ENCODE measurements around the gene FLG2. TPM values are rescaled to one million over a fixed set of nuclear protein-coding genes. Genes with fewer than 3 reads are reported as not detected.
"Not testable (repeated sequence)": the region's sequence is repeated elsewhere in the genome, so short reads cannot be mapped to it uniquely, and the experiment has no call there.

Gene FLG2
- total and polyA plus RNA-seq, 3 experiments from 2014 or later: not detected

DNA sequence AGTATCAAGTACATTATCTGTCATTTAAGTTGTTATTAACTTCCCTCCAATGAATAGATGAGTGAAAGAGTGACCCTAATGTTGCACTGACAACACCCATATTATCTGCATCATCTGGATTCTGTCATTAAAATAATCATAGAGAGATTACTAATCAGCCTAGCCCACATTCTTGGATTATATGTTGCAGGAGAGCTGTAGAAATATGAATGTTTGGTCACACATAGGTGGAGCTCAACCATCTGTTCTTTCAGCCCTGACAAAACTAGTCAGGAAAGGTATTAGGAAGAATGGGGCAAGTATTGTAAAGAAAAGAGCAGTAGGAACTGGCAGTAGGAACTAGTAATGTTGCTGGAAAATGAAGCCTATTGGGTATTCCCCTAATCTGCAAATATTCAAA, 15.4 kb downstream of the FLG2 start:
- no peak overlapping the region for H3K27ac ChIP-seq (ENCODE audit: low read depth, low read length)
- Mint-ChIP-seq H3K36me3 (no peaks in the 10 kb centered on the region), H3K27me3 (peaks cover under 1 to 29% of the 10 kb centered on the region in 2 donors), H3K9me3 (no peaks in the 10 kb centered on the region), H3K4me1 (no peaks in the 10 kb centered on the region), H3K27ac (no peak overlapping the region), H3K4me3 (no peak overlapping the region)
- CTCF ChIA-PET: no interaction called here
- no peak for DNase-seq
- H3K4me1 ChIP-seq (ENCODE audit: insufficient read depth, low read length): no peaks in the 10 kb centered on the region
- H3K36me3 ChIP-seq (ENCODE audit: insufficient read depth, low read length): no peaks in the 10 kb centered on the region
- POLR2A ChIA-PET: no interaction called here
- no peaks in the 10 kb centered on the region for H3K27me3 ChIP-seq (ENCODE audit: insufficient read depth, low read length, poor library complexity, severe bottlenecking)
- no peaks in the 10 kb centered on the region for H3K9me3 ChIP-seq (ENCODE audit: low read length)
- no peak overlapping the region for H3K4me3 ChIP-seq (ENCODE audit: low read length)

DNA sequence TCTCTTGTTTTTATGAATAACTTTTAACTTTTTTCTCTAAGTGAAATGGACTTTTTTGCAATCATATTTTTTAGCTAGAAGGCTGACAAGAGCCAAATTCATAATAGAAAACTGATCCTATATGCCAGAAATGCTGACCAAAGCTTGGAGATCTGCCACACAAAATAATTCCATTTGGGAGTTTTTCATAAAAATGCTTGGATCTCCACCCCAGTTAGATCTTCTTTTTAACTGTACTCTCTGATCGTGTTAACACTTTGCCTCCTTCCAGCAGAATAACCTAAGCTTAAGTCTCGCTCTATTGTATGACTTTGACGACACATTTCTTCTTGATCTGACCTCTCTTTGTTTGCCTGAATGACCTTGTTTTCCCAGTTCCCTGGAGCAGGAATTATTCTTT, 16.8 kb downstream of the FLG2 start:
- Histone ChIP-seq H3K4me1 (ENCODE audit: insufficient read depth, low read length) (no peaks in the 10 kb centered on the region), H3K9me3 (ENCODE audit: low read length) (no peaks in the 10 kb centered on the region), H3K27ac (ENCODE audit: low read depth, low read length) (no peak overlapping the region), H3K4me3 (ENCODE audit: low read length) (no peak overlapping the region), H3K36me3 (ENCODE audit: insufficient read depth, low read length) (no peaks in the 10 kb centered on the region), H3K27me3 (ENCODE audit: insufficient read depth, low read length, poor library complexity, severe bottlenecking) (no peaks in the 10 kb centered on the region)
- POLR2A ChIA-PET: no interaction called here
- no peaks in the 10 kb centered on the region for H3K9me3 Mint-ChIP-seq
- no peak for DNase-seq
- H3K4me1 Mint-ChIP-seq: no peaks in the 10 kb centered on the region
- H3K27me3 Mint-ChIP-seq: peaks cover 1 to 35% of the 10 kb centered on the region in 2 donors
- CTCF ChIA-PET: no interaction called here
- H3K36me3 Mint-ChIP-seq: no peaks in the 10 kb centered on the region
- H3K4me3 Mint-ChIP-seq: no peak overlapping the region
- no peak overlapping the region for H3K27ac Mint-ChIP-seq

DNA sequence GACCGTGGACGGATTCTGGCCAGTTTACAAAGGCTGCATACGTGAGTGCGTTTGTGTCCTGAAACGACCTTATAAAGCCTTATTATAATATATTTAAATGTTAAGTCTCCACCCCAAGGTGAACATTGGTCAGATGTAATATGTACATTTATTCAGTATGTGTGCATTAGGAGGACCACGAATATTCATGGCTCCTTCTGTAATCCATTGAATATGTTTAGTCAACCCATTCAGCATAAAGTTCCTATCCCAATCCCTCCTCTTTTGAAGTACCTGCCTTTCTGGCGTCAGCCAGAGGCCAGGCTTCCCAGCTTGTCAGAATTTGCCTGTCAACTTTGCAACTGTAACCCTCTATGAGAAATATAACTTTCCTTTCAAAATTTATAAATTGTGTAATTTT, 24.4 kb downstream of the FLG2 start:
- ChIA-PET CTCF (interaction anchor here (1.0 kb wide), 1 partner anchor 12 kb away, joined by 3 read pairs; no protein-coding TSS in a partner anchor), POLR2A (no interaction called here)
- H3K36me3 Mint-ChIP-seq: no peaks in the 10 kb centered on the region
- no peak overlapping the region for H3K27ac Mint-ChIP-seq
- H3K4me1 Mint-ChIP-seq: no peaks in the 10 kb centered on the region
- Histone ChIP-seq H3K4me3 (ENCODE audit: low read length) (no peak overlapping the region), H3K27me3 (ENCODE audit: insufficient read depth, low read length, poor library complexity, severe bottlenecking) (no peaks in the 10 kb centered on the region), H3K9me3 (ENCODE audit: low read length) (no peaks in the 10 kb centered on the region), H3K4me1 (ENCODE audit: insufficient read depth, low read length) (no peaks in the 10 kb centered on the region), H3K27ac (ENCODE audit: low read depth, low read length) (no peak overlapping the region), H3K36me3 (ENCODE audit: insufficient read depth, low read length) (no peaks in the 10 kb centered on the region)
- DNase-seq: no peak
- no peak overlapping the region for H3K4me3 Mint-ChIP-seq
- H3K27me3 Mint-ChIP-seq: peaks cover 5 to 30% of the 10 kb centered on the region in 2 donors
- no peaks in the 10 kb centered on the region for H3K9me3 Mint-ChIP-seq

DNA sequence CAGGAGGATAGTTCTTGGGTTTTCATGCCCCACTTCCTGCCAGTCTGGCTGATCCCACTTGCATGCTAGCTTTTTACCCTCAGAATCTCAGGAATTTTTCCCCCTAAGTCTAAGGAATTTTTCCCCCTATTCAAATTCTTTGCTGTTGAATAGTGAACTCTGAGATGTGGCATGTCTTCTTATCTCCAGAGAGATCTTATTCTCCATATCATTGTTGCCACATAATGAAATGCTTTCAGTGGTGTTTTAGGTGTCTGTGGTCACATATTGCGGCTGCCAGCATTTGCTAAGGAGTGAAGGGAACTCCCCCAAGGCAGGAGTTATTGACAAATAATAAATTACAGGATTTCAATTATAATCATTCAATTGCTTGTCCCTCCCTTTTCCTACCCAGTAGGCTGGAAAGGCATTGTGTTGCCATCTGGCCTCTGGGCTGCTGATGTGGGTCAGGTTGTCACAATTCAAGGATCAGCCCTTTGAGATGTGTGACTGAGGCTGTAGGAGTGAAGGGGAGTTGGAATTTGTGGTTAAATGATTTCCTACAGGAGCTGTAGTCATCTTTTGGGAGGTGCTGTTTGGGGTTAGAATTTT, 30.9 kb downstream of the FLG2 start:
- Histone ChIP-seq H3K27ac (ENCODE audit: low read depth, low read length) (no peak overlapping the region), H3K9me3 (ENCODE audit: low read length) (no peaks in the 10 kb centered on the region), H3K4me3 (ENCODE audit: low read length) (no peak overlapping the region), H3K36me3 (ENCODE audit: insufficient read depth, low read length) (no peaks in the 10 kb centered on the region), H3K27me3 (ENCODE audit: insufficient read depth, low read length, poor library complexity, severe bottlenecking) (no peaks in the 10 kb centered on the region), H3K4me1 (ENCODE audit: insufficient read depth, low read length) (no peaks in the 10 kb centered on the region)
- no peaks in the 10 kb centered on the region for H3K4me1 Mint-ChIP-seq
- no peak for DNase-seq
- POLR2A ChIA-PET: no interaction called here
- H3K4me3 Mint-ChIP-seq: no peak overlapping the region
- no peak overlapping the region for H3K27ac Mint-ChIP-seq
- no peaks in the 10 kb centered on the region for H3K36me3 Mint-ChIP-seq
- H3K27me3 Mint-ChIP-seq: peaks cover 6 to 7% of the 10 kb centered on the region in 2 donors
- CTCF ChIA-PET: no interaction called here
- H3K9me3 Mint-ChIP-seq: no peaks in the 10 kb centered on the region

DNA sequence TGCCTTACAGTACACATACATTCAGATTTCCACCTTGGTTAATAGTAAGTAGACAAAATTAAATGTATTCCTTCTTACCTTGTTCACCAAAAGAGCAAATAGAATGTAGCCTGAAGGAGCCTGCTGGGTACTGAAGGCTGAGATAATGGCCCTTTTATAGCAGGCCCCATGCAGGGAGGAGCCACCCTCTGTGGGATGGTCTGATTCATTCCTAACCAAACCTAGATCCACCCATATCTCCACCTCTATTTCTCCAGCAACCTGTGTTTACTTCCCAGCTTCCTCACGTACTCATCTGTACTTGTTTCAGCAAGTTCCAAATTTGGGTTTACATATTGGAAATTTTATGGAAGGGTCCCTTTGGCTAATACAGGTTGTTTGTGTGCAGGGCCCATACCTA, 34.7 kb downstream of the FLG2 start, which contains the start of gene FLG:
TSS of gene FLG (minus strand) at position 129 of the 400 bp plus-strand sequence. CDS start 9,783 bp downstream, outside the sequence.
- Mint-ChIP-seq H3K27me3 (peaks cover 4 to 7% of the 10 kb centered on the region in 2 donors), H3K36me3 (no peaks in the 10 kb centered on the region), H3K4me1 (no peaks in the 10 kb centered on the region), H3K9me3 (no peaks in the 10 kb centered on the region), H3K27ac (no peak within 1 kb of the TSS), H3K4me3 (no peak within 1 kb of the TSS)
- Histone ChIP-seq H3K27me3 (ENCODE audit: insufficient read depth, low read length, poor library complexity, severe bottlenecking) (no peaks in the 10 kb centered on the region), H3K9me3 (ENCODE audit: low read length) (no peaks in the 10 kb centered on the region), H3K4me1 (ENCODE audit: insufficient read depth, low read length) (no peaks in the 10 kb centered on the region), H3K4me3 (ENCODE audit: low read length) (no peak within 1 kb of the TSS), H3K36me3 (ENCODE audit: insufficient read depth, low read length) (no peaks in the 10 kb centered on the region), H3K27ac (ENCODE audit: low read depth, low read length) (no peak within 1 kb of the TSS)
- CTCF ChIA-PET: no interaction called here
- DNase-seq: no peak
- POLR2A ChIA-PET: no interaction called here

DNA sequence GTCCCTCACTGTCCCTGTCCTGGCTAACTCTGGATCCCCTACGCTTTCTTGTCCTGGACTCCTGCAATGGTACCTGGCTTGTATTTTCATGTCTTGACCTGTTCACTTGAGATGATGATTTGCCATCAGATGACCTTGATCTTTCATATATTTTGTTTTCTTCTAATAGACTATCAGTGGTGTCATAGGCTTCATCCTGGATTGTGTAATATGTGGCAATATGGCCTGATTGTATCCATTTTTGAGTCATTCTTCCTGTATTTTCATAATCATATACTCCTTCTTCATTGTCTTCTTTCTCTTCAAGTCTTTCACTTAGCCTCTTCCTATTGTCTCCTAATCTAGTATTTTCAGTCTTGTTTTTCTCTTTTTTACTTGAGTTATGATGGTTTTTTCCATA, 45.8 kb downstream of the FLG2 start:
- DNase-seq: no peak
- Mint-ChIP-seq H3K36me3 (peaks cover 0 to 4% (median 3%) of the 10 kb centered on the region in 3 donors), H3K4me1 (no peaks in the 10 kb centered on the region), H3K4me3 (no peak overlapping the region), H3K27me3 (peaks cover 11% of the 10 kb centered on the region in 2 donors), H3K27ac (no peak overlapping the region), H3K9me3 (peaks cover 0 to 4% (median 0%) of the 10 kb centered on the region in 5 donors)
- no peaks in the 10 kb centered on the region for H3K4me1 ChIP-seq (ENCODE audit: insufficient read depth, low read length)
- ChIA-PET CTCF (no interaction called here), POLR2A (no interaction called here)
- no peaks in the 10 kb centered on the region for H3K36me3 ChIP-seq (ENCODE audit: insufficient read depth, low read length)
- no peaks in the 10 kb centered on the region for H3K9me3 ChIP-seq (ENCODE audit: low read length)
- H3K27ac ChIP-seq (ENCODE audit: low read depth, low read length): no peak overlapping the region
- H3K27me3 ChIP-seq (ENCODE audit: insufficient read depth, low read length, poor library complexity, severe bottlenecking): peaks cover 3% of the 10 kb centered on the region
- H3K4me3 ChIP-seq (ENCODE audit: low read length): no peak overlapping the region

DNA sequence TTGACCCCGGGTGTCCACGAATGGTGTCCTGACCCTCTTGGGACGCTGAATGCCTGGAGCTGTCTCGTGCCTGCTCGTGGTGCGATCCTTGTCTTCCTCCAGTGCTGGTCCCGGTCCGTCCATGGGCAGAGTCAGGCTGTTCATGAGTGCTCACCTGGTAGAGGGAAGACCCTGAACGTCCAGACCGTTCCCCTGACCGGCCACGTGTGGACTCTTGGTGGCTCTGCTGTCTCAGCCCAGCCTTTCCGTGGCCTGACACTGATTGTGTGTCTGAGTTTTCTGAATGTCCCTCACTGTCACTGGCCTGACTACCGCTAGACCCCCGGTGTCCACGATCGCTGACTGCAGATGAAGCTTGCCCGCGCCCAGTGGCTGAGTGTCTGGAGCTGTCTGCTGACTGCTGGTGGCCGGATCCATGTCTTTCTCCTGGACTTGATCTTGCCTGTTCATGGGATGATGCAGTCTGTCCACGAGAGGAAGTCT, 46.4 kb downstream of the FLG2 start:
- peak in 1 of 5 donors; percentile 33 for DNase-seq
- Histone ChIP-seq H3K4me1 (ENCODE audit: insufficient read depth, low read length) (no peaks in the 10 kb centered on the region), H3K27me3 (ENCODE audit: insufficient read depth, low read length, poor library complexity, severe bottlenecking) (peaks cover 3% of the 10 kb centered on the region), H3K36me3 (ENCODE audit: insufficient read depth, low read length) (no peaks in the 10 kb centered on the region), H3K9me3 (ENCODE audit: low read length) (no peaks in the 10 kb centered on the region), H3K27ac (ENCODE audit: low read depth, low read length) (no peak overlapping the region), H3K4me3 (ENCODE audit: low read length) (no peak overlapping the region)
- CTCF ChIA-PET: no interaction called here
- H3K4me3 Mint-ChIP-seq: no peak overlapping the region
- no peaks in the 10 kb centered on the region for H3K4me1 Mint-ChIP-seq
- H3K9me3 Mint-ChIP-seq: peaks cover 0 to 4% (median 0%) of the 10 kb centered on the region in 5 donors
- H3K27ac Mint-ChIP-seq: no peak overlapping the region
- peaks cover 11% of the 10 kb centered on the region in 2 donors for H3K27me3 Mint-ChIP-seq
- POLR2A ChIA-PET: no interaction called here
- peaks cover 0 to 4% (median 3%) of the 10 kb centered on the region in 3 donors for H3K36me3 Mint-ChIP-seq

DNA sequence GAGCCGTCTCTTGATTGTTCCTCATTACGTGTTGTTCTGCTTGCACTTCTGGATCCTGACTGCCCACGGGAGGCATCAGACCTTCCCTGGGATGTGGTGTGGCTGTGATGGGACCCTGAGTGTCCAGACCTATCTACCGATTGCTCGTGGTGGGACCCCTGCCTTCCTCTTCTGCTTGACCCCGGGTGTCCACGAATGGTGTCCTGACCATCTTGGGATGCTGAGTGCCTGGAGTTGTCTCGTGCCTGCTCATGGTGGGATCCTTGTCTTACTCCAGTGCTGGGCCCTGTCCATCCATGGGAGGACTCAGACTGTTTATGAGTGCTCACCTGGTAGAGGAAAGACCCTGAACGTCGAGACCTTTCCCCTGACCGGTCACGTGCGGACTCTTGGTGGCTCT, 47.6 kb downstream of the FLG2 start:
- peaks cover 11% of the 10 kb centered on the region in 2 donors for H3K27me3 Mint-ChIP-seq
- H3K36me3 Mint-ChIP-seq; H3K4me3 Mint-ChIP-seq; H3K36me3 ChIP-seq (ENCODE audit: insufficient read depth, low read length); H3K27ac ChIP-seq (ENCODE audit: low read depth, low read length); H3K9me3 ChIP-seq (ENCODE audit: low read length); CTCF ChIA-PET; H3K4me1 ChIP-seq (ENCODE audit: insufficient read depth, low read length); H3K9me3 Mint-ChIP-seq; H3K27me3 ChIP-seq (ENCODE audit: insufficient read depth, low read length, poor library complexity, severe bottlenecking); H3K4me1 Mint-ChIP-seq; H3K27ac Mint-ChIP-seq; DNase-seq; POLR2A ChIA-PET; H3K4me3 ChIP-seq (ENCODE audit: low read length): not testable (repeated sequence)

Data from CD8-positive, alpha-beta memory T cell (primary cell).